Keratinocyte (primary cell): ENCODE measurements around the gene SNRPA1.

ENCODE experiments used
- CTCF ChIP-seq, 3 experiments: IDR thresholded peaks in 1 of 3; conservative IDR thresholded peaks in 1 of 3; optimal IDR thresholded peaks in 1 of 3; 2 replicates in 2 of 3; 3 replicates in 1 of 3; pipeline versions ENCODE3 to v1.5.1; 2011; ENCODE audit warnings: low read length in 3 of 3, mild to moderate bottlenecking in 3 of 3, moderate library complexity in 2 of 3, control low read depth in 1 of 3, inconsistent platforms in 1 of 3; ENCODE audit not compliant: insufficient read depth in 2 of 3; ENCODE audit errors: extremely low read depth in 1 of 3
- EZH2 ChIP-seq: IDR thresholded peaks from one replicate; pipeline ENCODE4 v1.6.1; 2012; ENCODE audit warnings: inconsistent platforms, mild to moderate bottlenecking, low read length, moderate library complexity

GRCh38 chr15:101255615-101256241 is 39.3 kb downstream of the SNRPA1 start:
- TF ChIP-seq EZH2 (no peak), CTCF (optimal IDR thresholded peaks at IDR 0.05 in 1 of 3, IDR thresholded peaks at IDR 0.05 in 1 of 3, conservative IDR thresholded peaks at IDR 0.05 in 1 of 3; ENCODE audit: extremely low read depth in 1 of 3, insufficient read depth in 2 of 3, low read length in 3 of 3) (no peak)
